ENCODE measurements around the gene SPATA21.

The SPATA21 gene

GRCh38 chr1:16434501-16434900 is 2.7 kb downstream of the SPATA21 start:
- H3K27me3 ChIP-seq (replicated peaks; ENCODE audit: control insufficient read depth, insufficient read depth, low read length), result no peaks in the 10 kb centered on the region
- DNase-seq (ENCODE audit: extremely low read depth, insufficient read length), result no peak
- H3K36me3 ChIP-seq (ENCODE audit: control insufficient read depth, insufficient read depth, low read length), result no peaks in the 10 kb centered on the region
- no peak overlapping the region for H3K4me3 ChIP-seq (replicated peaks; ENCODE audit: low read depth, low read length)
- TF ChIP-seq CTCF (IDR thresholded peaks at IDR 0.05; ENCODE audit: insufficient read depth, low read length, poor library complexity, severe bottlenecking), result no peak

GRCh38 chr1:16434007-16434406 is 3.2 kb downstream of the SPATA21 start:
- DNase-seq (ENCODE audit: extremely low read depth, insufficient read length), result no peak
- Histone ChIP-seq H3K36me3 (ENCODE audit: control insufficient read depth, insufficient read depth, low read length) (no peaks in the 10 kb centered on the region), H3K4me3 (replicated peaks; ENCODE audit: low read depth, low read length) (no peak overlapping the region), H3K27me3 (replicated peaks; ENCODE audit: control insufficient read depth, insufficient read depth, low read length) (no peaks in the 10 kb centered on the region)
- TF ChIP-seq CTCF (IDR thresholded peaks at IDR 0.05; ENCODE audit: insufficient read depth, low read length, poor library complexity, severe bottlenecking), result no peak

GRCh38 chr1:16433030-16433429 is 4.2 kb downstream of the SPATA21 start:
- Histone ChIP-seq H3K4me3 (replicated peaks; ENCODE audit: low read depth, low read length) (no peak overlapping the region), H3K36me3 (ENCODE audit: control insufficient read depth, insufficient read depth, low read length) (no peaks in the 10 kb centered on the region), H3K27me3 (replicated peaks; ENCODE audit: control insufficient read depth, insufficient read depth, low read length) (no peaks in the 10 kb centered on the region)
- TF ChIP-seq CTCF (IDR thresholded peaks at IDR 0.05; ENCODE audit: insufficient read depth, low read length, poor library complexity, severe bottlenecking), result no peak
- no peak for DNase-seq (ENCODE audit: extremely low read depth, insufficient read length)

GRCh38 chr1:16430606-16431005 is 6.6 kb downstream of the SPATA21 start:
- DNase-seq (ENCODE audit: extremely low read depth, insufficient read length), result no peak
- H3K4me3 ChIP-seq (replicated peaks; ENCODE audit: low read depth, low read length), result no peak overlapping the region
- no peaks in the 10 kb centered on the region for H3K36me3 ChIP-seq (ENCODE audit: control insufficient read depth, insufficient read depth, low read length)
- H3K27me3 ChIP-seq (replicated peaks; ENCODE audit: control insufficient read depth, insufficient read depth, low read length), result no peaks in the 10 kb centered on the region
- no peak for TF ChIP-seq CTCF (IDR thresholded peaks at IDR 0.05; ENCODE audit: insufficient read depth, low read length, poor library complexity, severe bottlenecking)

- Histone ChIP-seq H3K27me3 (replicated peaks; ENCODE audit: control insufficient read depth, insufficient read depth, low read length) (no peaks in the 10 kb centered on the region), H3K4me3 (replicated peaks; ENCODE audit: low read depth, low read length) (no peak overlapping the region), H3K36me3 (ENCODE audit: control insufficient read depth, insufficient read depth, low read length) (no peaks in the 10 kb centered on the region)
- no peak for DNase-seq (ENCODE audit: extremely low read depth, insufficient read length)
- TF ChIP-seq CTCF (IDR thresholded peaks at IDR 0.05; ENCODE audit: insufficient read depth, low read length, poor library complexity, severe bottlenecking), result no peak
These were observed 11.8 kb downstream of the SPATA21 start for GRCh38 chr1:16425125-16426025.
